HG03139 (cell line): ENCODE results near the gene DDX23.
"Not testable (repeated sequence)": the region's sequence is repeated elsewhere in the genome, so short reads cannot be mapped to it uniquely, and the experiment has no call there.

Source experiments
- ATAC-seq: cut with Tn5 transposase; IDR thresholded peaks from one replicate; pipeline ENCODE4 v1.9.1; 2021; ENCODE audit not compliant: unreplicated experiment

DDX23 gene

GRCh38 chr12:48851883-48852733, at the start of gene DDX23:
Gene DDX23, minus strand, starts transcription at chr12:48852163. Its CDS starts 6,381 bp downstream, at chr12:48845782.
- ATAC-seq: peak; percentile 87

DNA sequence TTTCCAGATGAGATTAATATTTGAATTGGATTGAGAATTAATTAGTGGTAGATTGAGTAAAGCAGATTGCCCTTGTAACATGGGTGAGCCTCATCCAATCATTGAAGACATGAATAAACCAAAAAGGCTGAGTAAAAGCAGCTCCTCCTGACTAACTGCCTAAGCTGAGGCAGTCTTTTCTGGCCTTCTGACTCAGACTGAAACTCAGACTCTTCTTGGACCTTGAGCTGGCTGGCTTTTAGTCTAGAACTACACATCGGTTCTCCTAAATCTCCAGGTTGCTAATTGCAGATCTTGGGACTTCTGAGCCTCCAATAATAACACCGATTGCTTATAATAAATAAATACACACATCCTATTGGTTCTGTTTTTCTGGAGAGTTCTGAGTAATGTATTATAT, 49.3 kb upstream of the DDX23 start:
- ATAC-seq: no peak

- ATAC-seq: no peak
Measured at GRCh38 chr12:48899651-48900050, 47.7 kb upstream of the DDX23 start.

GRCh38 chr12:48894271-48894670, 42.3 kb upstream of the DDX23 start:
- no peak for ATAC-seq

DNA sequence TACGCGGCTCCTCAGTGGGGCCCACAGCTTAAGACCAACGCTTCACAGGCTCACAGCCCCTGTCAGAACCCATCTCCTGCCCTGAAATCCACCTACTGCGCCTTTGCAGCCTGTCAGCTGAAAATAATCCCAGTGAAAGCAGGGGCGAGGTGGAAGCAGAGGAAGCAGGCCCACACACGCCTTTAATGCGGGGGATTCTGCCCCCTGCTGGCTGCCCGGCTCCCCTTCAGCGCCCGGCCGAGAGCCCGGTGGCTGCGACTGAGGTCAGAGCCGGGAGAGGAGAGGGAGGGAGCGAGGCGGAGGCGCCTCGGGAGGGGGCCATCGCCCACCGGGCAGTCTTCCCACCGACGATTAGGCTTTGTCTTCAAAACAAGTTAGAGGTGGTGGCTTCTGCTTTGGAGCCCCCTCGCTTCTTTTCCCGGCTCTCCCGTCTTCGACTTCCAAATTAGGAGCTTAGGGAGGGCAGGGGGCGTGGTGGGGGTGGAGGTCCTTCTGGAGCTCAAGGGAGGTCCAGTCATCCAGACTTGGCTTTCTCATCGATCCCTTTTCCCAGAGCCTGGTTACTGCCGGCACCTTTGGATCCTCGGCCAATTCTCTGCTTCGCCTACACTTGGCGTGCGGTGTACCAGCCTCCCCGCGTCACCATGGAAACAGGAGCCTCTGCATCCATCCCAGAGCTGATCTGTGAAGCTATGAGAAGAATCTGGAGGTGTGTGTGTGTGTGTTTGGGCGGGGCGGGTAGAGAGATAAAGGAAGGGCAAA, 38.9 kb upstream of the DDX23 start:
- peak; percentile 61 for ATAC-seq

- ATAC-seq: no peak
Measured at GRCh38 chr12:48889679-48890078, 37.7 kb upstream of the DDX23 start.

DNA sequence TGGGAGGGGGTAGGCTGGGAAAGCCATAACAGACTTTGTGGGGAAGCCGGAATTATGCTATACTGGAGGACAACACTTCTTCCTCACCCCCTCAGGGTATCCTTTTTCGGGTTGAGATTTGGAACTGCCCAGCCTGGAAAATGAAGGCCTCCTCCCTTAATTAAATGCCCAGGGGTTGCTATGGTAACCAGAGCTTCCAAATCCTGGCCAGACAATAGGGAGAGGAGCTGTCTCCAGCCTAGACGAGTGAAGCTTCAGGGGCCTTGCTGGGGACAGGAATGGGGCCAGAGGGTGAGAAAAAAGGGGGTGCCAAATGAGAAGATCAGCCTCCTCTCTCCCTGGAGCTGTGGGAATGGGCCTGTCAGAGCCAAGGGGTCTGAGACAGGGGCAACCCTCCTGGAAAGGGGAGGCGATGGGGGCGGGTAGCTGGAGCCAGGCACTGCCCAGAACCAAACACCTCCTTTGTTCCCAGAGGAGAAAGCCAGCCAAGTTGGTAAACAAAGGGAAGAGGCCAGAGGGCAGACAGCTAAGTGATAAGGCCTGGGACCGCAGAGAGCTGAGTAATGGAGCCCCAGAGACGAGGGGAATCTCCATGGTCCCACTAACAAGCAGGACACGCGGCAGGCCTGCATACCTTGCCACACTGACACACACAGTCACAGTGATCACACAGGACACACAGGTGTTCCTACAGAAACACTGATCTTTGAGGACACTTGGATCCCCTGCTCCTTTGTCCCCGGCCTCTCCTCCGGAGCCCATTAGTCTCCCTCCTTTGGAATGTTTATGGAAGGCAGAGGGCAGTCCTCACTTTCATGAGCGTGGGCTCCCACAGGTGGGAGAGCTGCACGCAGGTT, 31.6 kb upstream of the DDX23 start:
- no peak for ATAC-seq

DNA sequence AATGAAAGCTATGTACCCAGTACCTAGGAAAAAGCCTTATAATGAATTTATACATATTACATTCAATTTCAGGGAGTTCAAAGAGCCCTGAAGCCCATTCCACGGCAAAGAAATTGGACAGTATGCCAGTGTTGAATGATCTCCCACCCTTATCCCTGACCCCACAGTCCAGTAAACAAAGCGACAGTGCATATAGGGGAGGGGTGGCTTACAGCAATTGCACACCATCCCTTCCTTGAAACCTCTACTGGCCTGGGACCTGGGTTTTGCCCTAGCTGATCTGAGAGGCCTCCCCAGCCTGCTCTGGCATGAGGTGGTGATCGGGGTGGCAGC, 31.0 kb upstream of the DDX23 start:
- no peak for ATAC-seq

- no peak for ATAC-seq
Measured at GRCh38 chr12:48882315-48882687, 30.3 kb upstream of the DDX23 start.

- no peak for ATAC-seq
Measured at GRCh38 chr12:48881686-48882314, 29.8 kb upstream of the DDX23 start.

GRCh38 chr12:48880647-48881046, 28.7 kb upstream of the DDX23 start:
- ATAC-seq: no peak

GRCh38 chr12:48878548-48878947, 26.6 kb upstream of the DDX23 start:
- ATAC-seq: no peak

GRCh38 chr12:48875944-48876515, 24.1 kb upstream of the DDX23 start:
- no peak for ATAC-seq

GRCh38 chr12:48873534-48873933, 21.6 kb upstream of the DDX23 start:
- ATAC-seq: not testable (repeated sequence)

- ATAC-seq: no peak
Measured at GRCh38 chr12:48873096-48873495, 21.1 kb upstream of the DDX23 start.

GRCh38 chr12:48869191-48869590, 17.2 kb upstream of the DDX23 start:
- no peak for ATAC-seq

DNA sequence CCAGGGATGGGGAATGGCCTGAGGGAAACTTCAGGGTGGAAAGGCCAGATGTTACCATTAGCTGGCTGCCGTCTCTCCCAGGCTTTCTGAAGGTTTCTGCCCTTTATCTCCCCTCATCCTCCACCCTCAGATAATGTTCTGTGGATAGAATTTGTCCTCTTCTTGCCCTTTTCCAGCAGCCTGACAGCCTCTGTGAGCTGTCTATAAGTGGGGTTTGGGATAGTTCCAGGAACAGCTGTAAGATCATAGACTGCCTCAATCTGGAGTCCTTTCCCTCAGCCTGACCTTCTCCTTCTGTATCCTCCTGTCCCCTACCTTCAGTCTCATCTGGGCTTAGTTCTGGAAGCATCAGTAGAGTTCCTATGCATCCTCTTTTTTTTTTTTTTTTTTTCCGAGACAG, 16.5 kb upstream of the DDX23 start:
- ATAC-seq: no peak

GRCh38 chr12:48866052-48866711, 14.2 kb upstream of the DDX23 start:
- peak; percentile 43 for ATAC-seq

GRCh38 chr12:48865281-48866051, 13.5 kb upstream of the DDX23 start, which contains the start of gene RND1:
Gene RND1, minus strand, starts transcription at chr12:48865870. Its CDS starts 103 bp downstream, at chr12:48865767.
- peak; percentile 89 for ATAC-seq
